Mesodermal cell (in vitro differentiated cells): ENCODE measurements around the gene WDR81.
"Not testable (repeated sequence)": the region's sequence is repeated elsewhere in the genome, so short reads cannot be mapped to it uniquely, and the experiment has no call there.

Experiments
- H3K27ac ChIP-seq: 2 replicates; pipeline ENCODE4 v1.7.0; 2013; ENCODE audit warnings: mild to moderate bottlenecking, low read depth, low read length, moderate library complexity; ENCODE audit not compliant: severe bottlenecking
- H3K36me3 ChIP-seq: 2 replicates; pipeline ENCODE4 v1.7.1; 2013; ENCODE audit warnings: mild to moderate bottlenecking, low read length, moderate library complexity; ENCODE audit not compliant: control insufficient read depth, insufficient read depth
- H3K4me1 ChIP-seq: one replicate; pipeline ENCODE4 v1.7.1; 2013; ENCODE audit warnings: mild to moderate bottlenecking, low read length; ENCODE audit not compliant: insufficient read depth, control insufficient read depth, poor library complexity, severe bottlenecking
- H3K4me3 ChIP-seq: 2 replicates; pipeline ENCODE4 v1.7.0; 2013; ENCODE audit warnings: low read length, control low read depth, mild to moderate bottlenecking; ENCODE audit not compliant: insufficient read depth, poor library complexity, severe bottlenecking; ENCODE audit errors: extremely low read depth
- H3K9me3 ChIP-seq: 2 replicates; pipeline ENCODE4 v1.7.1; 2013; ENCODE audit warnings: mild to moderate bottlenecking, low read length, moderate library complexity; ENCODE audit not compliant: control insufficient read depth
- WGBS, 2 experiments: methylation state at CpG; one replicate each; pipeline ENCODE4 v1.1.5; 2013; ENCODE audit warnings: missing lambda C conversion rate in 2 of 2; ENCODE audit not compliant: insufficient coverage in 2 of 2; 5-methylcytosine and 5-hydroxymethylcytosine counted together

The WDR81 gene

DNA sequence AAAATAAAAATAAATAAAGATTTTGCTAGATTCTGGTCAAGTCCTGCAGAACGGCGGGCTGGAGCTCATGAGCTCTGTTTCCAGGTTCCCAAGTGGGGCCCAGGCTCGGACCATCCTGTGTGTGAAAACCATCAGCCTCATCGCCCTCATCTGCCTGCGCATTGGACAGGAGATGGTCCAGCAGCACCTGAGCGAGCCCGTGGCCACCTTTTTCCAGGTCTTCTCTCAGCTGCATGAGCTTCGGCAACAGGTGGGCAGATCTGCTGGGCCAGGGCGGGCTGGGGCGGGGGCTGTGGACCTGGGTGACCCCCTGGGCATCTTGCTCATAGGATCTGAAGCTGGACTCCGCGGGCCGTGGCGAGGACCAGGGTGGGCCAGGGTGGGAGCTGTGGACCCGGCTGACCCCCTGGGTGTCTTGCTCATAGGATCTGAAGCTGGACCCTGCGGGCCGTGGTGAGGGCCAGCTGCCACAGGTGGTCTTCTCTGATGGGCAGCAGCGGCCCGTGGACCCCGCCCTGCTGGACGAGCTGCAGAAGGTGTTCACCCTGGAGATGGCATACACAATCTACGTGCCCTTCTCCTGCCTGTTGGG lies 7.8 kb downstream of the WDR81 start:
- H3K4me3 ChIP-seq, result no peak overlapping the region
- WGBS, 2 experiments, result 96 to 97% methylated on average over 21 to 22 of the region's 22 CpGs
- no peak overlapping the region for H3K27ac ChIP-seq
- peaks cover 16% of the 10 kb centered on the region for H3K4me1 ChIP-seq
- peaks cover 17% of the 10 kb centered on the region for H3K36me3 ChIP-seq
- no peaks in the 10 kb centered on the region for H3K9me3 ChIP-seq

DNA sequence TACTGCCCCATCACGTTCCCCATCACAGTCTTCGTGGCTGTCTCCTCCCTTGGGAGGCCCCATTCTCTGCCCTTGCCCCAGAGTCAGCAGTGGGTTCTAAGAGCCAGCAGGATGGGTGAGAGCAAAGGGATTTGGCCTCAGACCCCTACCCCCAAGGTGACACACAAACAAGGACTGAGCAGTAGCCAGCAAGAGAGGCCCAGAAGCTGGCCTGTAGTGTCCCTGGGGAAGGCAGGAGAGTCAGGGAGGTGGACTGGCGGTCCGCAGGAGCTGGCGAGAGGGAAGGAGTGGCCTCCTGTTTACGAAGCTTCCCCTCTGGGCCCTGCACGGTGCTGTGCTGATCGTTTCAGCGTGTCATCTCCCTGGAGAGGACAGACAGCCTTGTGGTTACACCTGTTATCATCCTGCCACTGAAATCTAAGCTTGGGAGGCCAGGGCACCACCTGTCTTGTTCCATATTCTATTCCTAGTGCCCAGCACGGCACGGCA lies 8.4 kb downstream of the WDR81 start:
- Histone ChIP-seq H3K9me3 (no peaks in the 10 kb centered on the region), H3K4me3 (no peak overlapping the region), H3K27ac (no peak overlapping the region), H3K4me1 (peaks cover 16% of the 10 kb centered on the region), H3K36me3 (peaks cover 15% of the 10 kb centered on the region)
- 89% methylated on average over 11 of the region's 11 CpGs for WGBS, 2 experiments

DNA sequence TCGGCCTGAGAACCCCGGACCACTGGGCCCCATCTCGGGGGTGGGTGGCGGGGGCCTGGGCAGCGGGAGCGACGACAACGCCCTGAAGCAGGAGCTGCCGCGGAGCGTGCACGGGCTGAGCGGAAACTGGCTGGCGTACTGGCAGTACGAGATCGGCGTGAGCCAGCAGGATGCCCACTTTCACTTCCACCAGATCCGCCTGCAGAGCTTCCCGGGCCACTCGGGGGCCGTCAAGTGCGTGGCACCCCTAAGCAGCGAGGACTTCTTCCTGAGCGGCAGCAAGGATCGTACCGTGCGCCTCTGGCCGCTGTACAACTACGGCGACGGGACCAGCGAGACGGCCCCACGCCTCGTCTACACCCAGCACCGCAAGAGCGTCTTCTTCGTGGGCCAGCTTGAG lies 9.3 kb downstream of the WDR81 start:
- Histone ChIP-seq H3K27ac (no peak overlapping the region), H3K9me3 (no peaks in the 10 kb centered on the region), H3K4me3 (no peak overlapping the region), H3K4me1 (peaks cover 16% of the 10 kb centered on the region), H3K36me3 (peaks cover 15% of the 10 kb centered on the region)
- WGBS, 2 experiments, result 97 to 98% methylated on average over 38 of the region's 38 CpGs

DNA sequence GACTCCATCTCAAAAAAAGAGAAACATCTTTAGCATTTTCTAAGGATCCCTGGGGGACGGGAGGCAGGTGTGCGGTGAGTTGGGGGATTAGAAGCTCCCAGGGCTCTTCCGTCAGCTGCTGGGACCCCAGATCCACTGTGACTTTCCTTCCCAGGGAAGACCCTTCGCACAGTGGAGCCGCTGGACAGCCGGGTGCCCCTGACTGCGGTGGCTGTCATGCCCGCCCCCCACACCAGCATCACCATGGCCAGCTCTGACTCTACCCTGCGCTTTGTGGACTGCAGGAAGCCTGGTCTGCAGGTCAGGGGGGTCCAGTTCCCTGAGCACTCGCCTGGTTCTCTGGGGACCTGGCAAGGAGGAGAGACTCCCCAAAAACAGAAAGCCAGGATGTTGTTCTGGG lies 10.9 kb downstream of the WDR81 start:
- no peak overlapping the region for H3K4me3 ChIP-seq
- H3K4me1 ChIP-seq, result peaks cover 16% of the 10 kb centered on the region
- H3K27ac ChIP-seq, result no peak overlapping the region
- peaks cover 15% of the 10 kb centered on the region for H3K36me3 ChIP-seq
- 98 to 99% methylated on average over 9 to 10 of the region's 10 CpGs for WGBS, 2 experiments
- no peaks in the 10 kb centered on the region for H3K9me3 ChIP-seq

DNA sequence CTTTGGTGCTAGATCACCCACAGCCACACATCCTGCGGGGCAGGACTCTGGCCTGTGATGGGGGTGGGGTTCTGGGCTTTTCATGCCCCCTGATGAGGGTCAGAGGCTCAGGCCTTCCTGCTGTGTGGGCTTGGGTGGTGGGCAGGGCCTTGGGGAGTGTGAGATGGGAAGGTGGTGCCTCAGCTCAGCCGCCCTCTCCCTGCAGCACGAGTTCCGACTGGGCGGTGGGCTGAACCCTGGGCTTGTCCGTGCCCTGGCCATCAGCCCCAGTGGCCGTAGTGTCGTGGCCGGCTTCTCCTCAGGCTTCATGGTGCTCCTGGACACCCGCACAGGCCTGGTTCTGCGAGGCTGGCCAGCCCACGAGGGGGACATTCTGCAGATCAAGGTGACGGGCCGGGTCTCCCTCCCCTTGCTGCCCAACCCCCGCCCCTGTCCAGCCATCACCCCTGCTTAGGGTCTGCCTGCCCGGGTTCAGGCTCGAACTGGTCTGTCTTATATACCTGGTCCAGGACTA lies 11.4 kb downstream of the WDR81 start:
- peaks cover 16% of the 10 kb centered on the region for H3K4me1 ChIP-seq
- H3K9me3 ChIP-seq, result no peaks in the 10 kb centered on the region
- H3K27ac ChIP-seq, result no peak overlapping the region
- no peak overlapping the region for H3K4me3 ChIP-seq
- H3K36me3 ChIP-seq, result peaks cover 14% of the 10 kb centered on the region
- WGBS, 2 experiments, result 90 to 93% methylated on average over 13 to 16 of the region's 17 CpGs

DNA sequence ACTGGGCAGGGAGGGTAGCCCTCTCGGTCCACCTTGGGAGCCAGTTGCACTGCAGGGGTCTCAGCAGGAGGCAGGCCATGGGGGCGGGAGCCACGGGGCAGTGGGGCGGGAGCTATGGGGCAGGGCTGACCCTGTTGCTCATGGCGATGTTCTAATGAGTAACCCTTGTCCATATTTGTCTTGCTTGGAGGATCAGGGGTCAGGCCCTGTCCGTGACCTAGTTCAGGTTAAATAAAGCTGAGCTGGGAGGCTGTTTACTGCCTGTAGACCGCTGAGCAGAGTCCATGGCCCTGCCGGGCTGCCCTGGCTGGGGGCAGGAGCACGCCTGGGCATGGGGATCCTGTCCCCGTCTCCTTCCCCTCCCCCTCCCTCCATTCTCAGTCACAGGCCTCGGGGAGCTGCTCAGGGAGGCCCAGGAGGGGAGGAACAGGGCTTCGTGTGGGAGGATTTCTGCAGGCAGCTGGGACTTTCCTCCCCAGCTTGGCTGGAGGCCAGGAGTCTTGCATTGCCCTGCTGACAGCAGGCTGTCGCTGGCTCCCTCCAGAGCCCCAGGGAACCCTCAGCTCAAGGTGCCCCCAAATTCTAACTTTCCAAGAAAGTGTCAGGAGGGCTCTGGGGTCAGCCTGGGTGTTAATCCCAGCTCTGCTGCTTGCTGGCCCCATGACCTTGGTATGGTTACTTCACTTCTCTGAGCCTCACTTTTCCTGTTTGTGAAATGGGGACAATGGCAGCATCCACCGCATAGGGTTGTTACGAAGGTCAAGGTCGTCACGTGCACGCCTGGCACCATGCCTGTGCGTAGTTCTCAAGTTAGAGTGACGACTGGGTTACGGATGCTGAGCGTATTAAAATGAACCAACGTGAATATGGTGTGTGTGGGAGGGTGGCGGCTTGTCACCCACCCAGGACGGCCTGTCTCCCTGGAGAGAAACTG lies 12.1 kb downstream of the WDR81 start:
- 82 to 87% methylated on average over 21 to 22 of the region's 25 CpGs for WGBS, 2 experiments
- Histone ChIP-seq H3K36me3 (peaks cover 10% of the 10 kb centered on the region), H3K4me1 (peaks cover 16% of the 10 kb centered on the region), H3K9me3 (no peaks in the 10 kb centered on the region), H3K27ac (peak overlapping the region; percentile 41), H3K4me3 (no peak overlapping the region)

DNA sequence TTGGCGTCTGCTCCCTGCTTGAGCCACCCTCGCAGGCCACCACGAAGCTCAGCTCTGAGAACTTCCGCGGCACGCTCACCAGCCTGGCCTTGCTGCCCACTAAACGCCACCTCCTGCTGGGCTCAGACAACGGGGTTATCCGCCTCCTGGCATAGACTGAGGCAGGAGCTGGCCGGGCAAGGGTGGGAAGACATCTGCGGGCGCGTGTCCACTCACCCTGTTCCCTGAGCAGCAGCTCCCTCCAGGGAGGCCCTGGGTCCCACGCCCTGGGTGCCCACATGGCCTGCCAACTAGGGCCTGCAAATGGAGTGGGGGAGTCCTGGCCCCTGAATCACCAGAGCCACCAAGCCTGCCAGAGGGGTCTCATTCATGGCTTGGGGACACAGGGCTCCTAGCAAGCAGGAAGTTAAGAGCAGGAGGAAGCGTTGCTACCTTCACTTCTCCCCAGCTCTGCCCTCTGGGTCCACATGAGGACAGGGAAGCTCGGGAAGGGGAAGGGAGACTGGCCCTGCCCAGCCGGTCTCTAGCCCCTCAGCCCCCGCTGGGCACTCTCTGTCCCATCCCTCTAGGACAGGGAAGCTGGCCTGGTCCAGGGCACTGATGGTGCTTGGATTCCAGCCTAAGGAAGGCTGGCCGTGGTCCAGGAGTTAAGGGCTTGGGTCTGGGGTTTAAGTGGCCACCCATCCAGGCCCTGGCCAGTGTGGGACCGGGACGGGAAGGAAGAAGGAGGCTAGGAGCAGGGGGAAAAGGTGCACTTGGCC lies 13.2 kb downstream of the WDR81 start:
- Histone ChIP-seq H3K4me3 (no peak overlapping the region), H3K4me1 (peaks cover 16% of the 10 kb centered on the region), H3K27ac (no peak overlapping the region), H3K9me3 (no peaks in the 10 kb centered on the region), H3K36me3 (peaks cover 10% of the 10 kb centered on the region)
- 96 to 97% methylated on average over 16 to 19 of the region's 21 CpGs for WGBS, 2 experiments

DNA sequence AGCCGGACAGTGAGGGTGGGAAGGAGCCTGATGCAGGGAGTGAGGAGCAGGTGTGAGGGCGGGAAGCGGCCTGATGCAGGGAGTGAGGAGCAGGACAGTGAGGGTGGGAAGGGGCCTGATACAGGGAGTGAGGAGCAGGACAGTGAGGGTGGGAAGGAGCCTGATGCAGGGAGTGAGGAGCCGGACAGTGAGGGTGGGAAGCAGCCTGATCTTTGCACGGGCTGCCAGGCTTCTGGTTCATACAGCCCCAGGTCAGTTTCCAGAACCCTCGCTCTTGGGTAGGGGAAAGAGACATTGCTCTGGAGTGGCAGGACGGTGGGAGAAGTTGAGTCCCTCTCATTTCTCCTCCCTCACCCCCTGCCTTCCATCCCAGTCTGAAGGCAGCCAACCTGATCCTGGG lies 17.4 kb downstream of the WDR81 start:
- H3K4me3 ChIP-seq, H3K4me1 ChIP-seq, H3K27ac ChIP-seq, H3K36me3 ChIP-seq, H3K9me3 ChIP-seq: not testable (repeated sequence)
- WGBS, 2 experiments, result 70 to 86% methylated on average over 4 to 5 of the region's 7 CpGs

DNA sequence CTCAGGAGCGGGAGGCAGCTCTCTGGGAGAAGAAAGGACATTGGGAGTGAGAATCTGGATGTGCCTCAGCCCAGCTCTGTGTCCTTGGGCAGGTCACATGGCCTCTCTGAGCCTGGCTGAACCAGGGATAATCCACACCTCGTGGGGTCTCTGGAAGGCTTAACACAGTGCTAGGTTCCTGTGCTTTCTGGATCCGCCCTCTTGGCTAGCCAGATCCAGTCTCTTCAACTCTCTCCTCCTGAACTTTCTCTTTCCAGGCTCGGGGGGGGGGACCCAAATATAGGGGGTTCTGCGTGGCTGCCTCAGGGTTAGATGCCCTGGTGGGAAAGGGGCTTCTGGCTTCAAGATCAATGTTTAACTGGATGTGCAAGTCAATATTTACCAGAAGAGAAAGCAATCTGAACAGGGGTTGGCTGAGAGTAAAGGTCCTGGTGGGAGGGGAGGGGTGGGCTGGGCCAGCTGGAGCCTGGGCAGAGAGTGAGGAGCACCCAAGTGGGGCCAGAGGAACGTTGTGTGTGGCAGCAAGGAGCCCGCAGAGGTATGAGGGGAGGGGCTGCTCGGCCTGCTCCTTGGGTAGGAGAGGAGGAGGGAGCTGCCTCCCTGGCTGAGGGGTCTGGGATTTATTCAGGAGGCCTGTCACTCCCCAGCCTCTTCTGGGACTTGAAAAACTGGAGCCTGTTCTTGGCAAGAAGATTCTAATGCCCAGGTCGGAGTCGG lies 18.0 kb downstream of the WDR81 start, which contains the start of gene SERPINF2:
SERPINF2 (plus strand) TSS at position 501 of the 717 bp plus-strand sequence. CDS start 2,125 bp downstream, outside the sequence.
- no peaks in the 10 kb centered on the region for H3K4me1 ChIP-seq
- H3K9me3 ChIP-seq, result no peaks in the 10 kb centered on the region
- no peak within 1 kb of the TSS for H3K4me3 ChIP-seq
- 51 to 67% methylated on average over 4 to 8 of the region's 10 CpGs for WGBS, 2 experiments
- H3K27ac ChIP-seq, result peak within 1 kb of the TSS; percentile 5
- H3K36me3 ChIP-seq, result peaks cover 3% of the 10 kb centered on the region

DNA sequence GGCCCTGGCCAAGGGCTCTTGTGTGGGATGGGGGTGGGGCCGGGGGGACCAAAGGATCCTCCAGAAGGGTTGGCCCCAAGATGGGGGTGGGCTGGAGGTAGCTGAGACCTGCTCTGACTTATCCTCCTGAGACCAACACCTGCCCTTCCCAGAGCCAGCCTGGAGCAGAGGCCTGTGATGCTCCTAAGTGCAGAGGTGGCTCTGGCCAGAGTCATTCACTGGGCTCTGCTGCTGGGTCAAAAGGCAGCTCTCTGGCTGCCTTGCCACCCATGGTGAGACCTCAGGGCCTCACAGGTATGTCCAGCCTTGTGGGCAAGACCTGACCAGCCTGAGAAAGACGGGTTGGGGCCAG lies 18.6 kb downstream of the WDR81 start:
- Histone ChIP-seq H3K4me1 (no peaks in the 10 kb centered on the region), H3K4me3 (no peak overlapping the region), H3K36me3 (peaks cover 3% of the 10 kb centered on the region), H3K9me3 (no peaks in the 10 kb centered on the region), H3K27ac (no peak overlapping the region)
- 83% methylated on average over 1 of the region's 2 CpGs; no CpG with 5 or more reads in 1 of the 2 experiments for WGBS, 2 experiments
